AG04449 (cell line): ENCODE measurements around the gene SCAF8.
"Not testable (repeated sequence)": the region's sequence is repeated elsewhere in the genome, so short reads cannot be mapped to it uniquely, and the experiment has no call there.

ENCODE experiments used
- CTCF ChIA-PET: fragments of 350-600 bp; formaldehyde crosslinking; extraction: SDS; loops from one replicate; lab custom pipeline; 2021; ENCODE audit warnings: antibody characterized with exemption; lab: Yijun Ruan, JAX
- POLR2A ChIA-PET: fragments of 400-600, 350-600 bp; formaldehyde crosslinking; extraction: SDS; loops from one replicate; lab custom pipeline; 2020; ENCODE audit warnings: antibody characterized with exemption, inconsistent platforms; lab: Yijun Ruan, JAX
- DNase-seq: peaks from one replicate; pipeline ENCODE4 v3.0.0-alpha.2; 2010; ENCODE audit warnings: low read depth, low spot score
- H3K4me3 ChIP-seq: 2 replicates; pipeline ENCODE4 v1.5.1; 2011; ENCODE audit warnings: low read depth, mild to moderate bottlenecking, control low read depth, low read length
- CTCF ChIP-seq: IDR thresholded peaks from one replicate; pipeline ENCODE4 v1.5.1; 2011; ENCODE audit warnings: mild to moderate bottlenecking, moderate library complexity, low read length, control low read depth, inconsistent platforms; ENCODE audit not compliant: insufficient read depth; ENCODE audit errors: missing control alignments

The SCAF8 gene

GRCh38 chr6:154792761-154793160 lies 59.5 kb downstream of the SCAF8 start:
- CTCF ChIA-PET: no interaction called here
- TF ChIP-seq CTCF: no peak
- DNase-seq: no peak
- H3K4me3 ChIP-seq: no peak overlapping the region
- POLR2A ChIA-PET: no interaction called here

- ChIA-PET POLR2A (no interaction called here), CTCF (no interaction called here)
- no peak for TF ChIP-seq CTCF
- H3K4me3 ChIP-seq: no peak overlapping the region
- no peak for DNase-seq
These were observed 63.3 kb downstream of the SCAF8 start for GRCh38 chr6:154796484-154796883.

GRCh38 chr6:154797857-154798256 lies 64.6 kb downstream of the SCAF8 start:
- no peak for TF ChIP-seq CTCF
- ChIA-PET CTCF (no interaction called here), POLR2A (no interaction called here)
- no peak for DNase-seq
- H3K4me3 ChIP-seq: no peak overlapping the region

GRCh38 chr6:154800338-154800737 lies 67.1 kb downstream of the SCAF8 start:
- DNase-seq: no peak
- ChIA-PET CTCF (interaction anchor here (10.4 kb wide), 1 partner anchor 125 kb away, joined by 264 read pairs; no protein-coding TSS in a partner anchor), POLR2A (no interaction called here)
- no peak overlapping the region for H3K4me3 ChIP-seq
- TF ChIP-seq CTCF: no peak

- POLR2A ChIA-PET: no interaction called here
- peak; percentile 19 for TF ChIP-seq CTCF
- DNase-seq: no peak
These were observed 72.2 kb downstream of the SCAF8 start for GRCh38 chr6:154805288-154805911.

GRCh38 chr6:154806804-154807203 lies 73.6 kb downstream of the SCAF8 start:
- TF ChIP-seq CTCF: no peak
- no peak for DNase-seq
- ChIA-PET POLR2A (no interaction called here), CTCF (interaction anchor here (0.9 to 10.4 kb wide), 13 partner anchors 10 to 652 kb away, joined by 3 to 264 read pairs (median 8); no protein-coding TSS in a partner anchor)
- H3K4me3 ChIP-seq: no peak overlapping the region

More at GRCh38 chr6:154805288-154805911, 72.2 kb downstream of the SCAF8 start:
- CTCF ChIA-PET: interaction anchor here (0.7 to 10.4 kb wide), 20 partner anchors 12 to 651 kb away, joined by 3 to 264 read pairs (median 5); no protein-coding TSS in a partner anchor
- no peak overlapping the region for H3K4me3 ChIP-seq

- DNase-seq, POLR2A ChIA-PET, H3K4me3 ChIP-seq: not testable (repeated sequence)
- CTCF ChIA-PET: interaction anchor here (1.6 to 9.9 kb wide), 2 partner anchors 8 to 136 kb away, joined by 6 to 58 read pairs; no protein-coding TSS in a partner anchor
These were observed 78.4 kb downstream of the SCAF8 start for GRCh38 chr6:154811663-154812062.
